HEK293 (cell line): Measurements from ENCODE around the gene MYH6.

Experiments used
- CTCF ChIA-PET: fragments of 350-600 bp; formaldehyde crosslinking; extraction: SDS; loops from one replicate; lab custom pipeline; 2021; ENCODE audit warnings: antibody characterized with exemption; lab: Yijun Ruan, JAX
- POLR2A ChIA-PET: fragments of 300-600 bp; formaldehyde crosslinking; extraction: SDS; loops from one replicate; lab custom pipeline; 2020; ENCODE audit warnings: antibody characterized with exemption, inconsistent platforms; lab: Yijun Ruan, JAX
- H3K27ac ChIP-seq: fragments of 200-500 bp; sonication (Bioruptor generic); 2 replicates; pipeline ENCODE4 v1.5.1; 2014; ENCODE audit warnings: low read depth, low read length, control low read depth, inconsistent platforms; ENCODE audit errors: extremely low read depth
- H3K36me3 ChIP-seq, 2 experiments: fragments of 200-500 bp in 1 of 2; sonication (Bioruptor generic) in 1 of 2; 1 replicate in 1 of 2; 2 replicates in 1 of 2; pipeline ENCODE4 v1.5.1; 2014 to 2017; ENCODE audit warnings: inconsistent platforms in 2 of 2, low read length in 2 of 2; ENCODE audit not compliant: control insufficient read depth in 2 of 2, insufficient read depth in 1 of 2
- H3K4me1 ChIP-seq: fragments of 200-500 bp; sonication (Bioruptor generic); 2 replicates; pipeline ENCODE4 v1.5.1; 2014; ENCODE audit warnings: mild to moderate bottlenecking, low read length, inconsistent platforms; ENCODE audit not compliant: control insufficient read depth, insufficient read depth
- H3K4me3 ChIP-seq: 2 replicates; pipeline ENCODE4 v1.5.1; 2011; ENCODE audit warnings: low read depth, mild to moderate bottlenecking, control low read depth, low read length, moderate library complexity
- H3K9me3 ChIP-seq: fragments of 200-500 bp; sonication (Bioruptor generic); 2 replicates; pipeline ENCODE4 v1.5.1; 2014; ENCODE audit warnings: low read depth, low read length, inconsistent platforms; ENCODE audit not compliant: control insufficient read depth, insufficient read depth
- BCL11A ChIP-seq: fragments of 450-650 bp; formaldehyde crosslinking; IDR thresholded peaks from 2 replicates; pipeline ENCODE4 v1.5.1; 2016; ENCODE audit warnings: low read depth, missing biosample characterization, missing genetic modification characterization
- GFI1B ChIP-seq: fragments of 450-650 bp; formaldehyde crosslinking; IDR thresholded peaks from 2 replicates; pipeline ENCODE4 v1.5.1; 2016; ENCODE audit warnings: missing biosample characterization, missing genetic modification characterization
- SP7 ChIP-seq: fragments of 450-650 bp; formaldehyde crosslinking; IDR thresholded peaks from 2 replicates; pipeline ENCODE4 v1.5.1; 2016; ENCODE audit warnings: missing biosample characterization, missing genetic modification characterization
- WT1 ChIP-seq: fragments of 450-650 bp; formaldehyde crosslinking; IDR thresholded peaks from 2 replicates; pipeline ENCODE4 v1.5.1; 2016; ENCODE audit warnings: missing biosample characterization, missing genetic modification characterization
- ZBTB20 ChIP-seq: fragments of 450-650 bp; formaldehyde crosslinking; IDR thresholded peaks from 2 replicates; pipeline ENCODE4 v1.5.1; 2016; ENCODE audit warnings: missing biosample characterization, missing genetic modification characterization
- ZBTB21 ChIP-seq: fragments of 450-650 bp; formaldehyde crosslinking; IDR thresholded peaks from 2 replicates; pipeline ENCODE4 v1.5.1; 2017; ENCODE audit warnings: missing biosample characterization, missing genetic modification characterization
- ZBTB7A ChIP-seq: fragments of 450-650 bp; formaldehyde crosslinking; IDR thresholded peaks from 2 replicates; pipeline ENCODE4 v1.5.1; 2016; ENCODE audit warnings: low read depth, missing biosample characterization, missing genetic modification characterization
- ZFP41 ChIP-seq: fragments of 450-650 bp; formaldehyde crosslinking; IDR thresholded peaks from 2 replicates; pipeline ENCODE4 v1.5.1; 2016; ENCODE audit warnings: missing biosample characterization, missing genetic modification characterization, borderline replicate concordance
- ZFP69B ChIP-seq: fragments of 450-650 bp; formaldehyde crosslinking; IDR thresholded peaks from 2 replicates; pipeline ENCODE4 v1.5.1; 2016; ENCODE audit warnings: missing biosample characterization, missing genetic modification characterization
- ZIC2 ChIP-seq: fragments of 450-650 bp; formaldehyde crosslinking; IDR thresholded peaks from 2 replicates; pipeline ENCODE4 v1.5.1; 2016; ENCODE audit warnings: missing biosample characterization, missing genetic modification characterization
- ZNF114 ChIP-seq: fragments of 450-650 bp; formaldehyde crosslinking; IDR thresholded peaks from 2 replicates; pipeline ENCODE4 v1.5.0; 2017; ENCODE audit warnings: missing biosample characterization, missing genetic modification characterization
- ZNF16 ChIP-seq: fragments of 450-650 bp; formaldehyde crosslinking; IDR thresholded peaks from 2 replicates; pipeline ENCODE4 v1.5.1; 2016; ENCODE audit warnings: low read depth, missing biosample characterization, missing genetic modification characterization
- ZNF423 ChIP-seq: fragments of 450-650 bp; formaldehyde crosslinking; IDR thresholded peaks from 2 replicates; pipeline ENCODE4 v1.5.1; 2016; ENCODE audit warnings: missing biosample characterization, missing genetic modification characterization
- ZNF530 ChIP-seq: fragments of 450-650 bp; formaldehyde crosslinking; IDR thresholded peaks from 2 replicates; pipeline ENCODE4 v1.5.1; 2016; ENCODE audit warnings: low read depth, missing biosample characterization, missing genetic modification characterization
- ZNF544 ChIP-seq: fragments of 450-650 bp; formaldehyde crosslinking; IDR thresholded peaks from 2 replicates; pipeline ENCODE4 v1.5.0; 2017; ENCODE audit warnings: missing biosample characterization, missing genetic modification characterization
- ZNF670 ChIP-seq: fragments of 450-650 bp; formaldehyde crosslinking; IDR thresholded peaks from 2 replicates; pipeline ENCODE4 v1.5.1; 2016; ENCODE audit warnings: missing biosample characterization, missing genetic modification characterization, low read depth
- ZNF777 ChIP-seq: fragments of 450-650 bp; formaldehyde crosslinking; IDR thresholded peaks from 2 replicates; pipeline ENCODE4 v1.5.1; 2017; ENCODE audit warnings: missing biosample characterization, missing genetic modification characterization, borderline replicate concordance
- TF ChIP-seq, protein P1 (sequence below): fragments of 450-650 bp; formaldehyde crosslinking; IDR thresholded peaks from 2 replicates; pipeline ENCODE4 v1.5.1; 2017; ENCODE audit warnings: missing biosample characterization, missing genetic modification characterization
- TF ChIP-seq, protein P2 (sequence below): fragments of 450-650 bp; formaldehyde crosslinking; IDR thresholded peaks from 2 replicates; pipeline ENCODE4 v1.5.1; 2017; ENCODE audit warnings: missing biosample characterization, missing genetic modification characterization
- TF ChIP-seq, protein P3 (sequence below): fragments of 450-650 bp; formaldehyde crosslinking; IDR thresholded peaks from 2 replicates; pipeline ENCODE4 v1.5.0; 2017; ENCODE audit warnings: missing biosample characterization, missing genetic modification characterization, borderline replicate concordance

MYH6 gene

DNA sequence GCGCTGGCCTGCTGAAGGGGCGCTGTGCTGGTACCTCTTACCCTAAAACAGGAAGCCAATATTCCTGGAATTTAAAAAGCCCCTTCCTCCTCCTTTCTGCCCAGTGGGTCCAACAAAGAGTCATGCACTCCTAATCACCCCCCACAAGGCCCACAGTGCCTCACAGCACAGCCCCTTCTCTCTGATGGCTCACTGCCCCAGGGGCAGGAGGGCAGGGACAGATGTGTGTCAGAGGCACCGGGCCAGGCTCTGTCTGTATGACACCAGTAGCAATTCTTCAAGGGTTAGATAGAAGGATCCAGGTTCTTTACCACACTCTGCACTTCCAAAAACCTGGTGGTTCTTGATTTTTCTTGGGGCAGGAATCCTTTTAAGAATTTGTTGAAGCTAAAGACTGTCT, 8.9 kb downstream of the MYH6 start (continued):
- TF ChIP-seq ZNF114 (tag by site-specific recombination): no peak
- TF ChIP-seq ZBTB20 (tag by site-specific recombination): no peak
- TF ChIP-seq ZFP41 (tag by site-specific recombination): no peak
- no peak for TF ChIP-seq ZNF777 (tag by site-specific recombination)
- TF ChIP-seq ZBTB7A (tag by site-specific recombination): no peak

DNA sequence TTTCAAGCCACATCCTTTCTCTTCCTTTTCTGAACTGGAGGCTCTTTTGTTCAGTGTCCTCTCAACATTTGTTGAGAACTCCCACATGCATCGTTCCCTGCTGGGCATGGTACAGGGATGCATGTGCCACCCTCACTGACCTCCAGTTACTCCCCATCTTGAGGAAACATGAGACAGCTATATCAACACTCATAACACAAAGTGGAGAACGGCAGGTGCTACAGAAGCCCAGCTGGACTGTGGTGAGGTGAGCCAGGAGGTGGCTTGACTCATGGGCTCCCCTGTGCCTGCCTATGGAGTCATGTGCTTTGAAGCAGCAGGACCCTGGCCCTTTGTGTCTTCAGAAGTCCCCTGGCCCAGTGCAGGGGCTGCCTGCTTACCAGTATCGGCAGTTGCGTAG, 9.7 kb downstream of the MYH6 start:
- CTCF ChIA-PET: no interaction called here
- Histone ChIP-seq H3K27ac (no peak overlapping the region), H3K4me3 (no peak overlapping the region), H3K36me3 (no peaks in the 10 kb centered on the region), H3K4me1 (no peaks in the 10 kb centered on the region), H3K9me3 (no peaks in the 10 kb centered on the region)
- TF ChIP-seq ZIC2 (tag by site-specific recombination): peak; percentile 97
- TF ChIP-seq ZNF423 (tag by site-specific recombination): no peak
- POLR2A ChIA-PET: no interaction called here

DNA sequence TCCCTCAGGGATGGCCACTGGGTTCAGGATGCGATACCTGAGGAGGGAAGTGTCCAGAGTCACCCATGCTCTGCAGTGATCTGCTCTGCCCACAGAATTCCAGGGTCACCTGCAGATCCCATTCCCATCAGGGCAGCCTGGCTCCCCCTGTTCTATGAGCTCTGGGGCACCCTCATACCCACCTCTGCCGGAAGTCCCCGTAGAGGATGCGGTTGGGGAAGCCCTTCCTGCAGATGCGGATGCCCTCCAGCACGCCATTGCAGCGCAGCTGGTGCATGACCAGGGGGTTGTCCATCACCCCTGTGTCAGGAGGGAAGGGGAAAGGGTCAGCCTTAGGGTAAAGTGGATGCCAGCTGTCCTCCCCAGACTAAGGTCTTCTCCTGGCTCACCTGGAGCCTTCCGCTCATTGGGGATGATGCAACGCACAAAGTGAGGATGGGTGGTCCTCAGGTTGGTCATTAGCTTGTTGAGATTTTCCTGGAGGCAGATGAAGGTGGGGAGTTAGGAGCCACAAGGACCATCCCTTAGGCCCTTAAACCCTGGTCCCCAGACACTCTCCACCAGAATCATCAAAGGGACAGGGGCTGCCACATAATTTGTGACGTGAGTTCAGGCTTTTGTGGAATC, 11.2 kb downstream of the MYH6 start:
- H3K36me3 ChIP-seq: no peaks in the 10 kb centered on the region
- no peak overlapping the region for H3K4me3 ChIP-seq
- H3K9me3 ChIP-seq: no peaks in the 10 kb centered on the region
- CTCF ChIA-PET: interaction anchor here (0.5 kb wide), 1 partner anchor 211 kb away, joined by 4 read pairs; no protein-coding TSS in a partner anchor
- H3K4me1 ChIP-seq: no peaks in the 10 kb centered on the region
- no peak for TF ChIP-seq ZNF670 (tag by site-specific recombination)
- TF ChIP-seq, protein P1, sequence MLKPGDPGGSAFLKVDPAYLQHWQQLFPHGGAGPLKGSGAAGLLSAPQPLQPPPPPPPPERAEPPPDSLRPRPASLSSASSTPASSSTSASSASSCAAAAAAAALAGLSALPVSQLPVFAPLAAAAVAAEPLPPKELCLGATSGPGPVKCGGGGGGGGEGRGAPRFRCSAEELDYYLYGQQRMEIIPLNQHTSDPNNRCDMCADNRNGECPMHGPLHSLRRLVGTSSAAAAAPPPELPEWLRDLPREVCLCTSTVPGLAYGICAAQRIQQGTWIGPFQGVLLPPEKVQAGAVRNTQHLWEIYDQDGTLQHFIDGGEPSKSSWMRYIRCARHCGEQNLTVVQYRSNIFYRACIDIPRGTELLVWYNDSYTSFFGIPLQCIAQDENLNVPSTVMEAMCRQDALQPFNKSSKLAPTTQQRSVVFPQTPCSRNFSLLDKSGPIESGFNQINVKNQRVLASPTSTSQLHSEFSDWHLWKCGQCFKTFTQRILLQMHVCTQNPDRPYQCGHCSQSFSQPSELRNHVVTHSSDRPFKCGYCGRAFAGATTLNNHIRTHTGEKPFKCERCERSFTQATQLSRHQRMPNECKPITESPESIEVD (tag by site-specific recombination): no peak
- TF ChIP-seq, protein P2, sequence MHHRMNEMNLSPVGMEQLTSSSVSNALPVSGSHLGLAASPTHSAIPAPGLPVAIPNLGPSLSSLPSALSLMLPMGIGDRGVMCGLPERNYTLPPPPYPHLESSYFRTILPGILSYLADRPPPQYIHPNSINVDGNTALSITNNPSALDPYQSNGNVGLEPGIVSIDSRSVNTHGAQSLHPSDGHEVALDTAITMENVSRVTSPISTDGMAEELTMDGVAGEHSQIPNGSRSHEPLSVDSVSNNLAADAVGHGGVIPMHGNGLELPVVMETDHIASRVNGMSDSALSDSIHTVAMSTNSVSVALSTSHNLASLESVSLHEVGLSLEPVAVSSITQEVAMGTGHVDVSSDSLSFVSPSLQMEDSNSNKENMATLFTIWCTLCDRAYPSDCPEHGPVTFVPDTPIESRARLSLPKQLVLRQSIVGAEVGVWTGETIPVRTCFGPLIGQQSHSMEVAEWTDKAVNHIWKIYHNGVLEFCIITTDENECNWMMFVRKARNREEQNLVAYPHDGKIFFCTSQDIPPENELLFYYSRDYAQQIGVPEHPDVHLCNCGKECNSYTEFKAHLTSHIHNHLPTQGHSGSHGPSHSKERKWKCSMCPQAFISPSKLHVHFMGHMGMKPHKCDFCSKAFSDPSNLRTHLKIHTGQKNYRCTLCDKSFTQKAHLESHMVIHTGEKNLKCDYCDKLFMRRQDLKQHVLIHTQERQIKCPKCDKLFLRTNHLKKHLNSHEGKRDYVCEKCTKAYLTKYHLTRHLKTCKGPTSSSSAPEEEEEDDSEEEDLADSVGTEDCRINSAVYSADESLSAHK: no peak
- no peak for TF ChIP-seq GFI1B
- TF ChIP-seq ZFP69B (tag by site-specific recombination): no peak
- TF ChIP-seq, protein P3, sequence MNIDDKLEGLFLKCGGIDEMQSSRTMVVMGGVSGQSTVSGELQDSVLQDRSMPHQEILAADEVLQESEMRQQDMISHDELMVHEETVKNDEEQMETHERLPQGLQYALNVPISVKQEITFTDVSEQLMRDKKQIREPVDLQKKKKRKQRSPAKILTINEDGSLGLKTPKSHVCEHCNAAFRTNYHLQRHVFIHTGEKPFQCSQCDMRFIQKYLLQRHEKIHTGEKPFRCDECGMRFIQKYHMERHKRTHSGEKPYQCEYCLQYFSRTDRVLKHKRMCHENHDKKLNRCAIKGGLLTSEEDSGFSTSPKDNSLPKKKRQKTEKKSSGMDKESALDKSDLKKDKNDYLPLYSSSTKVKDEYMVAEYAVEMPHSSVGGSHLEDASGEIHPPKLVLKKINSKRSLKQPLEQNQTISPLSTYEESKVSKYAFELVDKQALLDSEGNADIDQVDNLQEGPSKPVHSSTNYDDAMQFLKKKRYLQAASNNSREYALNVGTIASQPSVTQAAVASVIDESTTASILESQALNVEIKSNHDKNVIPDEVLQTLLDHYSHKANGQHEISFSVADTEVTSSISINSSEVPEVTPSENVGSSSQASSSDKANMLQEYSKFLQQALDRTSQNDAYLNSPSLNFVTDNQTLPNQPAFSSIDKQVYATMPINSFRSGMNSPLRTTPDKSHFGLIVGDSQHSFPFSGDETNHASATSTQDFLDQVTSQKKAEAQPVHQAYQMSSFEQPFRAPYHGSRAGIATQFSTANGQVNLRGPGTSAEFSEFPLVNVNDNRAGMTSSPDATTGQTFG (tag by site-specific recombination): no peak
- TF ChIP-seq, all 188 proteins: peak for 0
- POLR2A ChIA-PET: no interaction called here
- H3K27ac ChIP-seq: no peak overlapping the region

DNA sequence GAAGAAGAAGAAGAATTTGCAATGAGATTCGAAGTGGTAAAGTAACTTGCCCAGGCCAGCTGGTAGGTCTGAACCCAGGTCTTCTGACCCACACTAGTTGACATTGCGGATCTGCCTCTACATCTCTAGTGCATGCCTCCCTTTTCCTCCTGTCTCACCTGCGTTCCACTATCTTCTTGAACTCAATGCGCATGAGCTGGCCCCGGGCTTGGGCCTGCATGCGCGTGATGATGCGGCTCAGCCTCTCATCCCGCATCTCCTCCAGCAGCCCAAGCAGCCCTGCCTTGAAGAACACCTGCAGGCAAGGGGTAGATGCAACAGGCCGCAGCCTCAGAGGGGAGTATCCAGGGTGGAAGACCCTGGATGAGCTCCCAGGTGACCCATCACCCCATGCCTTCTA, 11.9 kb downstream of the MYH6 start:
- Histone ChIP-seq H3K4me1 (no peaks in the 10 kb centered on the region), H3K27ac (no peak overlapping the region), H3K36me3 (no peaks in the 10 kb centered on the region), H3K4me3 (no peak overlapping the region), H3K9me3 (no peaks in the 10 kb centered on the region)
- ChIA-PET CTCF (interaction anchor here (0.5 to 0.8 kb wide), 2 partner anchors 30 to 172 kb away, joined by 3 to 5 read pairs; no protein-coding TSS in a partner anchor), POLR2A (no interaction called here)
- TF ChIP-seq ZBTB21 (tag by site-specific recombination): no peak
- TF ChIP-seq BCL11A (tag by site-specific recombination): no peak
- no peak for TF ChIP-seq SP7 (tag by site-specific recombination)
- no peak for TF ChIP-seq WT1 (tag by site-specific recombination)
- no peak for TF ChIP-seq ZNF16
- no peak for TF ChIP-seq ZNF530 (tag by site-specific recombination)
- TF ChIP-seq ZNF544 (tag by site-specific recombination): no peak
- TF ChIP-seq ZBTB20 (tag by site-specific recombination): no peak
